CD14-positive monocyte (primary cell): ENCODE results near the gene KLHL4. TPM values are rescaled to one million over a fixed set of nuclear protein-coding genes. Genes with fewer than 3 reads are reported as not detected.

ENCODE experiments used
- DNase-seq, 3 donors: peaks; one replicate each; pipeline ENCODE4 v3.0.0-alpha.2; 2011 to 2022
- H2AFZ ChIP-seq: 2 replicates; pipeline ENCODE4 v1.6.0; 2012; ENCODE audit warnings: mild to moderate bottlenecking, low read depth, low read length, inconsistent platforms; ENCODE audit not compliant: insufficient read depth, poor library complexity, severe bottlenecking
- H3K27ac ChIP-seq, 2 donors: 1 replicate in 1 of 2; 2 replicates in 1 of 2; pipeline ENCODE4 v1.5.1; 2012 to 2013; ENCODE audit warnings: low read length in 2 of 2, control low read depth in 1 of 2, inconsistent platforms in 1 of 2, low read depth in 1 of 2, mild to moderate bottlenecking in 1 of 2
- H3K27me3 ChIP-seq, 2 donors: one replicate each; pipeline versions ENCODE4 v1.6.0 to v1.6.1; 2011 to 2013; ENCODE audit warnings: low read length in 2 of 2; ENCODE audit not compliant: control insufficient read depth in 2 of 2, insufficient read depth in 2 of 2
- H3K36me3 ChIP-seq, 2 donors: replicated peaks in 1 of 2; 1 replicate in 1 of 2; 2 replicates in 1 of 2; pipeline versions ENCODE4 v1.5.1 to v1.6.1; 2012 to 2013; ENCODE audit warnings: low read length in 2 of 2, control low read depth in 1 of 2, inconsistent platforms in 1 of 2, mild to moderate bottlenecking in 1 of 2; ENCODE audit not compliant: insufficient read depth in 2 of 2, control insufficient read depth in 1 of 2
- H3K4me1 ChIP-seq, 2 donors: 1 replicate in 1 of 2; 2 replicates in 1 of 2; pipeline versions ENCODE4 v1.5.1 to v1.6.1; 2012 to 2013; ENCODE audit warnings: low read length in 2 of 2, control low read depth in 1 of 2, inconsistent platforms in 1 of 2, mild to moderate bottlenecking in 1 of 2, moderate library complexity in 1 of 2; ENCODE audit not compliant: insufficient read depth in 2 of 2, control insufficient read depth in 1 of 2
- H3K4me2 ChIP-seq: replicated peaks from 2 replicates; pipeline ENCODE3; 2012; ENCODE audit warnings: low read length, moderate library complexity, mild to moderate bottlenecking; ENCODE audit not compliant: poor library complexity, severe bottlenecking; ENCODE audit errors: extremely low read depth
- H3K4me3 ChIP-seq, 3 experiments: fragments of 200-600 bp in 1 of 3; sonication (generic) in 1 of 3; replicated peaks in 1 of 3; 1 replicate in 2 of 3; 2 replicates in 1 of 3; pipeline ENCODE4 v1.5.1; 2011 to 2013; ENCODE audit warnings: low read length in 3 of 3, mild to moderate bottlenecking in 3 of 3, control low read depth in 2 of 3, low read depth in 2 of 3, inconsistent platforms in 1 of 3, moderate library complexity in 1 of 3
- H3K79me2 ChIP-seq: 2 replicates; pipeline ENCODE4 v1.6.0; 2012; ENCODE audit warnings: mild to moderate bottlenecking, control low read depth, inconsistent platforms, low read length, moderate library complexity; ENCODE audit not compliant: insufficient read depth
- H3K9ac ChIP-seq: 2 replicates; pipeline ENCODE4 v1.6.0; 2017; ENCODE audit warnings: low read length, mild to moderate bottlenecking; ENCODE audit not compliant: insufficient read depth, poor library complexity, severe bottlenecking
- H3K9me3 ChIP-seq, 2 donors: replicated peaks in 1 of 2; 1 replicate in 1 of 2; 2 replicates in 1 of 2; pipeline versions ENCODE4 v1.5.1 to v1.6.1; 2012 to 2013; ENCODE audit warnings: low read length in 2 of 2, control low read depth in 1 of 2; ENCODE audit not compliant: control insufficient read depth in 1 of 2, insufficient read depth in 1 of 2
- H4K20me1 ChIP-seq: 2 replicates; pipeline ENCODE4 v1.6.0; 2012; ENCODE audit warnings: mild to moderate bottlenecking, low read length, control low read depth, moderate library complexity; ENCODE audit not compliant: insufficient read depth
- H3K27ac Mint-ChIP-seq, 7 donors: one replicate each; pipeline ENCODE4 v1.8.0; 2020; ENCODE audit warnings: mild to moderate bottlenecking in 7 of 7, mixed read lengths in 7 of 7, moderate library complexity in 6 of 7, inconsistent platforms in 2 of 7
- H3K27me3 Mint-ChIP-seq, 3 donors: one replicate each; pipeline ENCODE4 v1.8.0; 2021 to 2022; ENCODE audit warnings: low read depth in 3 of 3, mild to moderate bottlenecking in 3 of 3, mixed read lengths in 3 of 3, moderate library complexity in 3 of 3, inconsistent platforms in 1 of 3
- H3K36me3 Mint-ChIP-seq, 2 donors: one replicate each; pipeline ENCODE4 v1.8.0; 2020; ENCODE audit warnings: mixed read lengths in 2 of 2, inconsistent platforms in 1 of 2, mild to moderate bottlenecking in 1 of 2
- H3K4me1 Mint-ChIP-seq: one replicate; pipeline ENCODE4 v1.8.0; 2020; ENCODE audit warnings: mild to moderate bottlenecking, mixed read lengths
- H3K4me3 Mint-ChIP-seq, 2 donors: one replicate each; pipeline ENCODE4 v1.8.0; 2020; ENCODE audit warnings: mild to moderate bottlenecking in 2 of 2, mixed read lengths in 2 of 2, moderate library complexity in 1 of 2
- H3K9me3 Mint-ChIP-seq, 7 donors: one replicate each; pipeline ENCODE4 v1.8.0; 2020 to 2022; ENCODE audit warnings: mixed read lengths in 7 of 7, mild to moderate bottlenecking in 6 of 7, moderate library complexity in 6 of 7, inconsistent platforms in 2 of 7
- WGBS: methylation state at CpG from one replicate; pipeline ENCODE4 v1.1.5; 2013; ENCODE audit warnings: missing lambda C conversion rate; ENCODE audit not compliant: insufficient coverage; 5-methylcytosine and 5-hydroxymethylcytosine counted together
- intact Hi-C, 2 donors: fragments of 100-400 bp; cut with micrococcal nuclease; formaldehyde crosslinking; loops; one replicate each; pipeline versions ENCODE4 v1.15.0 to v1.15.1; 2023
- polyA plus RNA-seq, 3 donors: library from polyadenylated mRNA; depleted of rRNA in 1 of 3; unstranded in 2 of 3; stranded (reverse) in 1 of 3; fragments of 300-500 nt in 2 of 3; fragments of >200 nt in 1 of 3; fragmentation: Illumina TruSeq in 2 of 3; gene quantifications; 1 replicate in 2 of 3; 2 replicates in 1 of 3; pipeline ENCODE4 v1.2.3, GENCODE V29; 2012 to 2021
- TF ChIP-seq, protein P1 (sequence below): fragments of 200-600 bp; IDR thresholded peaks from one replicate; pipeline ENCODE4 v1.8.0; 2022; ENCODE audit warnings: antibody characterized with exemption, mild to moderate bottlenecking

Gene KLHL4
- polyA plus RNA-seq, 3 donors = not detected

DNA sequence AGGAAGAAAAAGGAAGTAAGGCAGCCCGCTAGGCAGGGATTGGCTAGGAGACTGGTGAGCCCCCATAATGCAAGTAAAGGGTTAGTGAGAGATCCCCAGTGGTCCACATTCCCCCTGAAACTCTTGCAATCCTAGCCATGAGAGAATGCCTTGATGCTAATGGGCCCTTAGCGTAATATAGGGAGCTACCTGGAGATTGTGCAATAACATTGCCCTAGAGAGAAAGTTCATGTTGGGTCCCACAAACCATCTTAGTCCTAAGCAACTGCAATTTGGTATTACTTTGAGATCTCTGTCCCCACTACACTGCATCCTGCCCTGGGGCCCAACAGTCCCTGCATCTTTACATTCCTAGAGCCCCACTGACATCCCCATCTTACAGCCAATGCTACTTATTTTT is 188.5 kb downstream of the KLHL4 start:
- no peak overlapping the region for H2AFZ ChIP-seq
- H3K9ac ChIP-seq = no peak overlapping the region
- Mint-ChIP-seq H3K27ac (no peak overlapping the region), H3K27me3 (peaks cover 0 to 3% (median 1%) of the 10 kb centered on the region in 3 donors), H3K4me3 (no peak overlapping the region), H3K36me3 (no peaks in the 10 kb centered on the region), H3K9me3 (peaks cover 3 to 11% (median 8%) of the 10 kb centered on the region in 7 donors), H3K4me1 (no peaks in the 10 kb centered on the region)
- H3K79me2 ChIP-seq = no peaks in the 10 kb centered on the region
- H3K4me1 ChIP-seq = no peaks in the 10 kb centered on the region
- H3K27me3 ChIP-seq = no peaks in the 10 kb centered on the region
- H3K4me2 ChIP-seq = no peak overlapping the region
- TF ChIP-seq, protein P1, sequence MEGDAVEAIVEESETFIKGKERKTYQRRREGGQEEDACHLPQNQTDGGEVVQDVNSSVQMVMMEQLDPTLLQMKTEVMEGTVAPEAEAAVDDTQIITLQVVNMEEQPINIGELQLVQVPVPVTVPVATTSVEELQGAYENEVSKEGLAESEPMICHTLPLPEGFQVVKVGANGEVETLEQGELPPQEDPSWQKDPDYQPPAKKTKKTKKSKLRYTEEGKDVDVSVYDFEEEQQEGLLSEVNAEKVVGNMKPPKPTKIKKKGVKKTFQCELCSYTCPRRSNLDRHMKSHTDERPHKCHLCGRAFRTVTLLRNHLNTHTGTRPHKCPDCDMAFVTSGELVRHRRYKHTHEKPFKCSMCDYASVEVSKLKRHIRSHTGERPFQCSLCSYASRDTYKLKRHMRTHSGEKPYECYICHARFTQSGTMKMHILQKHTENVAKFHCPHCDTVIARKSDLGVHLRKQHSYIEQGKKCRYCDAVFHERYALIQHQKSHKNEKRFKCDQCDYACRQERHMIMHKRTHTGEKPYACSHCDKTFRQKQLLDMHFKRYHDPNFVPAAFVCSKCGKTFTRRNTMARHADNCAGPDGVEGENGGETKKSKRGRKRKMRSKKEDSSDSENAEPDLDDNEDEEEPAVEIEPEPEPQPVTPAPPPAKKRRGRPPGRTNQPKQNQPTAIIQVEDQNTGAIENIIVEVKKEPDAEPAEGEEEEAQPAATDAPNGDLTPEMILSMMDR = no peak
- intact Hi-C loops = no loop called here
- H3K4me3 ChIP-seq = no peak overlapping the region
- H4K20me1 ChIP-seq = no peaks in the 10 kb centered on the region
- no peaks in the 10 kb centered on the region for H3K36me3 ChIP-seq
- no peak overlapping the region for H3K27ac ChIP-seq
- DNase-seq = no peak
- peaks cover 4 to 12% of the 10 kb centered on the region in 2 donors for H3K9me3 ChIP-seq
- WGBS = no CpG with 5 or more reads among the region's 2 CpGs

DNA sequence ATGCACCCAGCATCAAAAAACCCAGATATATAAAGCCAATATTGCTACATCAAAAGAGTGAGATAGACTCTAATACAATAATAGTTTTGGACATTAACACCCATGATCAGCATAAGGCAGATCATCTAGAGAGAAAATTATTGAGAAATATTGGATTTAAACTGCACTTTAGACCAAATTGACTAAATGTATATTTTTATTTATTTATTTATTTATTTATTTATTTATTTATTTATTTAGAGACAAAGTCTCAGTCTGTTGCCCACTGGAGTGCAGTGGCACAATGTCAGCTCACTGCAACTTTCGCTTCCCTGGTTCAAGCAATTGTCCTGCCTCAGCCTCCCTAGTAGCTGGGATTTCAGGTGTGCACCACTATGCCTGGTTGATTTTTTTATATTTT is 193.0 kb downstream of the KLHL4 start:
- Mint-ChIP-seq H3K4me3 (no peak overlapping the region), H3K9me3 (peaks cover 3 to 14% (median 9%) of the 10 kb centered on the region in 7 donors), H3K27ac (no peak overlapping the region), H3K27me3 (peaks cover 0 to 1% (median 0%) of the 10 kb centered on the region in 3 donors), H3K4me1 (no peaks in the 10 kb centered on the region), H3K36me3 (no peaks in the 10 kb centered on the region)
- Histone ChIP-seq H3K36me3 (no peaks in the 10 kb centered on the region), H3K4me3 (no peak overlapping the region), H3K4me1 (no peaks in the 10 kb centered on the region), H3K79me2 (no peaks in the 10 kb centered on the region), H3K4me2 (no peak overlapping the region), H3K27me3 (no peaks in the 10 kb centered on the region), H3K27ac (no peak overlapping the region), H4K20me1 (no peaks in the 10 kb centered on the region), H3K9ac (no peak overlapping the region), H2AFZ (no peak overlapping the region), H3K9me3 (peaks cover 4 to 12% of the 10 kb centered on the region in 2 donors)
- intact Hi-C loops = no loop called here
- no peak for DNase-seq
- TF ChIP-seq, protein P1 = no peak
- no CpG with 5 or more reads among the region's 1 CpG for WGBS
